Gastrocnemius medialis (tissue), 4 donors: ENCODE results near the gene SLC39A8. TPM values are rescaled to one million over a fixed set of nuclear protein-coding genes. Genes with fewer than 3 reads are reported as not detected.
"Not testable (repeated sequence)": the region's sequence is repeated elsewhere in the genome, so short reads cannot be mapped to it uniquely, and the experiment has no call there.

Experiments
- ATAC-seq, 2 donors: fragments of 150-250 bp; one replicate each; pipeline ENCODE4 v1.9.1; 2016
- DNase-seq, 2 donors: peaks; one replicate each; pipeline ENCODE4 v3.0.0-alpha.2; 2019
- H3K27ac ChIP-seq, 4 donors: fragments of 200-600 bp; sonication (generic); 1 replicate in 1 of 4; 2 replicates in 3 of 4; pipeline ENCODE4 v1.5.1; 2016 to 2018; ENCODE audit warnings: mild to moderate bottlenecking in 2 of 4, moderate library complexity in 1 of 4
- H3K27me3 ChIP-seq, 3 donors: fragments of 200-600 bp; sonication (generic) in 2 of 3; 1 replicate in 1 of 3; 2 replicates in 2 of 3; pipeline versions ENCODE4 v1.5.1 to v1.6.0; 2016 to 2019; ENCODE audit warnings: mild to moderate bottlenecking in 1 of 3, moderate library complexity in 1 of 3
- H3K36me3 ChIP-seq, 2 donors: fragments of 200-600 bp; sonication (generic) in 1 of 2; one replicate each; pipeline ENCODE4 v1.5.1; 2017 to 2018
- H3K4me1 ChIP-seq, 2 donors: fragments of 200-600 bp; sonication (generic) in 1 of 2; one replicate each; pipeline ENCODE4 v1.5.1; 2016 to 2017; ENCODE audit warnings: mild to moderate bottlenecking in 2 of 2
- H3K4me3 ChIP-seq, 4 donors: fragments of 200-600 bp; sonication (generic) in 3 of 4; 1 replicate in 1 of 4; 2 replicates in 3 of 4; pipeline ENCODE4 v1.5.1; 2016 to 2019; ENCODE audit warnings: mild to moderate bottlenecking in 2 of 4
- H3K9me3 ChIP-seq, 3 donors: fragments of 200-600 bp; sonication (generic) in 2 of 3; 1 replicate in 1 of 3; 2 replicates in 2 of 3; pipeline ENCODE4 v1.5.1; 2016 to 2019
- POLR2A ChIP-seq, 2 donors: fragments of 450-650 bp; IDR thresholded peaks; one replicate each; pipeline ENCODE4 v1.6.1; 2017; ENCODE audit warnings: antibody characterized with exemption in 2 of 2, mild to moderate bottlenecking in 2 of 2, moderate library complexity in 2 of 2
- in situ Hi-C, 4 donors: fragments of 200-750 bp; cut with MboI; loops; one replicate each; pipeline versions ENCODE4 v1.15.0 to v1.8.0; 2017; ENCODE audit warnings: low sequenced_read_pairs in 4 of 4
- intact Hi-C: fragments of 100-400 bp; cut with DNase I; formaldehyde crosslinking; loops from one replicate; pipeline ENCODE4 v1.15.1; 2023; ENCODE audit warnings: low total_unique reads
- total RNA-seq, 4 donors: library from RNA; depleted of rRNA; stranded (reverse); fragments of >200 nt; gene quantifications; one replicate each; pipeline versions ENCODE4 v1.1.0 to v1.2.3, GENCODE V29; 2016
- TF ChIP-seq, protein P1 (sequence below), 5 experiments: fragments of 450-650 bp in 3 of 5; fragments of 200-600 bp in 2 of 5; sonication (generic) in 2 of 5; IDR thresholded peaks in 4 of 5; conservative IDR thresholded peaks in 1 of 5; 1 replicate in 4 of 5; 2 replicates in 1 of 5; pipeline ENCODE4 v1.5.1; 2016 to 2019; ENCODE audit warnings: antibody characterized with exemption in 5 of 5, mild to moderate bottlenecking in 3 of 5, moderate library complexity in 3 of 5

Gene SLC39A8
- total RNA-seq, 4 donors from 2014 or later, result 1.2 to 1.8 (median 1.7) TPM

GRCh38 chr4:102295153-102295862, 50.0 kb downstream of the SLC39A8 start:
- Histone ChIP-seq H3K4me3 (no peak overlapping the region), H3K36me3 (no peaks in the 10 kb centered on the region), H3K27ac (no peak overlapping the region), H3K27me3 (no peaks in the 10 kb centered on the region), H3K9me3 (no peaks in the 10 kb centered on the region), H3K4me1 (no peaks in the 10 kb centered on the region)
- ATAC-seq (no peak), DNase-seq (no peak)
- intact Hi-C loops (loop anchor here (1.0 kb wide), 1 partner anchor 10 kb away; no protein-coding TSS in a partner anchor), in situ Hi-C loops (no loop called here)
- TF ChIP-seq, protein P1, sequence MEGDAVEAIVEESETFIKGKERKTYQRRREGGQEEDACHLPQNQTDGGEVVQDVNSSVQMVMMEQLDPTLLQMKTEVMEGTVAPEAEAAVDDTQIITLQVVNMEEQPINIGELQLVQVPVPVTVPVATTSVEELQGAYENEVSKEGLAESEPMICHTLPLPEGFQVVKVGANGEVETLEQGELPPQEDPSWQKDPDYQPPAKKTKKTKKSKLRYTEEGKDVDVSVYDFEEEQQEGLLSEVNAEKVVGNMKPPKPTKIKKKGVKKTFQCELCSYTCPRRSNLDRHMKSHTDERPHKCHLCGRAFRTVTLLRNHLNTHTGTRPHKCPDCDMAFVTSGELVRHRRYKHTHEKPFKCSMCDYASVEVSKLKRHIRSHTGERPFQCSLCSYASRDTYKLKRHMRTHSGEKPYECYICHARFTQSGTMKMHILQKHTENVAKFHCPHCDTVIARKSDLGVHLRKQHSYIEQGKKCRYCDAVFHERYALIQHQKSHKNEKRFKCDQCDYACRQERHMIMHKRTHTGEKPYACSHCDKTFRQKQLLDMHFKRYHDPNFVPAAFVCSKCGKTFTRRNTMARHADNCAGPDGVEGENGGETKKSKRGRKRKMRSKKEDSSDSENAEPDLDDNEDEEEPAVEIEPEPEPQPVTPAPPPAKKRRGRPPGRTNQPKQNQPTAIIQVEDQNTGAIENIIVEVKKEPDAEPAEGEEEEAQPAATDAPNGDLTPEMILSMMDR (IDR thresholded peaks at IDR 0.05 in 4 of 5, conservative IDR thresholded peaks at IDR 0.05 in 1 of 5), result no peak
- no peak for TF ChIP-seq POLR2A (IDR thresholded peaks at IDR 0.05)

DNA sequence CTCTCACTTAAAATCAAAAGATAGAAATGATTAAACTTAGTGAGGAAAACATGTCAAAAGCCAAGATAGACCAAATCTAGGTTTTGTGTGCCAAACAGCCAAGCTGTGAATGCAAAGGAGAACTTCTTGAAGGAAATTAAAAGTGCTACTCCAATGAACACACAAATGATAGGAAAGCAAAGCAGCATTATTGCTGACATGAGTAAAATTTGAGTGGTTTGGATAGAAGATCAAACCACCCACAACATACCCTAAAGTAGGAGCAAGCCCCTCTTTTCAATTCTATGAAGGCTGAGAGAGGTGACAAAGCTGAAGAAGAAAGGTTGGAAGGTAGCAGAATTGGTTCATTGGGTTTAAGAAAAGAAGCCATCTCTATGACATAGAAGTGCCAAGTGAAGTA, 56.8 kb downstream of the SLC39A8 start:
- Histone ChIP-seq H3K36me3 (no peaks in the 10 kb centered on the region), H3K9me3 (no peaks in the 10 kb centered on the region), H3K4me1 (no peaks in the 10 kb centered on the region), H3K4me3 (no peak overlapping the region), H3K27ac (no peak overlapping the region), H3K27me3 (no peaks in the 10 kb centered on the region)
- intact Hi-C loops (no loop called here), in situ Hi-C loops (no loop called here)
- ATAC-seq (no peak), DNase-seq (no peak)
- TF ChIP-seq POLR2A (IDR thresholded peaks at IDR 0.05), result no peak
- TF ChIP-seq, protein P1 (IDR thresholded peaks at IDR 0.05 in 4 of 5, conservative IDR thresholded peaks at IDR 0.05 in 1 of 5), result no peak

DNA sequence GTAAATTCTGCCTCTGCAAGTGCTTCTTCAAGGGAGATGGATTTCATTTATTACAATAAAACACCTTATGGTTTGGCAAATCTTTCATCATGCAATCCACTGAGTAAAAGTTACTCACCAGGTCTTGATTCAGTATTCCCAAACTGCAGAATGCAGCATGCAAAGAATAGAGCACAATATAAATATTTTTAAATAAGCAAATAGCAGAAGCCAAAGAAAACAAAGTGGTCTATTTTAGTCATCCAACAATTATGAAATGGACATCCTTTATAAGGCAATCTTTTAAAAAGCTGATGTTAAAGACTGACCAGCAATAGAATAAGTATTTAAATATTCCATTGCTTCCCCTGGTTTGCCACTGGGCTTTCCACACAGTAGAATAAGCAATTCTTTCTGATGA, 59.5 kb downstream of the SLC39A8 start:
- intact Hi-C loops, result loop anchor here (1.0 kb wide), 1 partner anchor 9 kb away; no protein-coding TSS in a partner anchor
- DNase-seq (no peak), ATAC-seq (no peak)
- H3K9me3 ChIP-seq, result no peaks in the 10 kb centered on the region
- TF ChIP-seq, protein P1 (IDR thresholded peaks at IDR 0.05 in 4 of 5, conservative IDR thresholded peaks at IDR 0.05 in 1 of 5), result no peak
- TF ChIP-seq POLR2A (IDR thresholded peaks at IDR 0.05), result no peak
- no peak overlapping the region for H3K4me3 ChIP-seq
- no peak overlapping the region for H3K27ac ChIP-seq
- H3K36me3 ChIP-seq, result no peaks in the 10 kb centered on the region
- no peaks in the 10 kb centered on the region for H3K4me1 ChIP-seq
- in situ Hi-C loops, result no loop called here
- no peaks in the 10 kb centered on the region for H3K27me3 ChIP-seq

GRCh38 chr4:102281171-102281839, 64.0 kb downstream of the SLC39A8 start:
- Histone ChIP-seq H3K9me3 (no peaks in the 10 kb centered on the region), H3K27ac (no peak overlapping the region), H3K4me3 (no peak overlapping the region), H3K36me3 (no peaks in the 10 kb centered on the region), H3K4me1 (no peaks in the 10 kb centered on the region), H3K27me3 (no peaks in the 10 kb centered on the region)
- no peak for DNase-seq
- intact Hi-C loops, result no loop called here
- no peak for ATAC-seq
- in situ Hi-C loops, result no loop called here
- no peak for TF ChIP-seq POLR2A (IDR thresholded peaks at IDR 0.05)
- TF ChIP-seq, protein P1 (IDR thresholded peaks at IDR 0.05 in 4 of 5, conservative IDR thresholded peaks at IDR 0.05 in 1 of 5), result no peak

DNA sequence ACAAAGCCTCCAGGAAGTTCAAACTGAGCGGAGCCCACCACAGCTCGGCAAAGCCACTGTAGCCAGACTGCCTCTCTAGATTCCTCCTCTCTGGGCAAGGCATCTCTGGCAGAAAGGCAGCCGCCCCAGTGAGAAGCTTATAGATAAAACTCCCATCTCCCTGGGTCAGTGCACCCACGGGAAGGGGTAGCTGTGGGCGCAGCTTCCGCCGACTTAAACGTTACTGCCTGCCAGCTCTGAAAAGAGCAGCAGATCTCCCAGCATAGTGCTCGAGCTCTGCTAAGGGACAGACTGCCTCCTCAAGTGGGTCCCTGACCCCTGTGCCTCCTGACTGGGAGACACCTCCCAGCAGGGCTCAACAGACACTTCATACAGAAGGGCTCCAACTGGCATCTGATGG, 72.0 kb downstream of the SLC39A8 start:
- DNase-seq, H3K36me3 ChIP-seq, ATAC-seq, H3K9me3 ChIP-seq, H3K4me1 ChIP-seq, in situ Hi-C loops, H3K4me3 ChIP-seq, H3K27ac ChIP-seq, intact Hi-C loops, H3K27me3 ChIP-seq: not testable (repeated sequence)
